EH (cell line): ENCODE data around the gene CHRNA10.

ENCODE experiments used
- DNase-seq: peaks from one replicate; pipeline ENCODE4 v3.0.0-alpha.2; 2015; ENCODE audit warnings: low read depth

The CHRNA10 gene, protein sequence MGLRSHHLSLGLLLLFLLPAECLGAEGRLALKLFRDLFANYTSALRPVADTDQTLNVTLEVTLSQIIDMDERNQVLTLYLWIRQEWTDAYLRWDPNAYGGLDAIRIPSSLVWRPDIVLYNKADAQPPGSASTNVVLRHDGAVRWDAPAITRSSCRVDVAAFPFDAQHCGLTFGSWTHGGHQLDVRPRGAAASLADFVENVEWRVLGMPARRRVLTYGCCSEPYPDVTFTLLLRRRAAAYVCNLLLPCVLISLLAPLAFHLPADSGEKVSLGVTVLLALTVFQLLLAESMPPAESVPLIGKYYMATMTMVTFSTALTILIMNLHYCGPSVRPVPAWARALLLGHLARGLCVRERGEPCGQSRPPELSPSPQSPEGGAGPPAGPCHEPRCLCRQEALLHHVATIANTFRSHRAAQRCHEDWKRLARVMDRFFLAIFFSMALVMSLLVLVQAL

DNA sequence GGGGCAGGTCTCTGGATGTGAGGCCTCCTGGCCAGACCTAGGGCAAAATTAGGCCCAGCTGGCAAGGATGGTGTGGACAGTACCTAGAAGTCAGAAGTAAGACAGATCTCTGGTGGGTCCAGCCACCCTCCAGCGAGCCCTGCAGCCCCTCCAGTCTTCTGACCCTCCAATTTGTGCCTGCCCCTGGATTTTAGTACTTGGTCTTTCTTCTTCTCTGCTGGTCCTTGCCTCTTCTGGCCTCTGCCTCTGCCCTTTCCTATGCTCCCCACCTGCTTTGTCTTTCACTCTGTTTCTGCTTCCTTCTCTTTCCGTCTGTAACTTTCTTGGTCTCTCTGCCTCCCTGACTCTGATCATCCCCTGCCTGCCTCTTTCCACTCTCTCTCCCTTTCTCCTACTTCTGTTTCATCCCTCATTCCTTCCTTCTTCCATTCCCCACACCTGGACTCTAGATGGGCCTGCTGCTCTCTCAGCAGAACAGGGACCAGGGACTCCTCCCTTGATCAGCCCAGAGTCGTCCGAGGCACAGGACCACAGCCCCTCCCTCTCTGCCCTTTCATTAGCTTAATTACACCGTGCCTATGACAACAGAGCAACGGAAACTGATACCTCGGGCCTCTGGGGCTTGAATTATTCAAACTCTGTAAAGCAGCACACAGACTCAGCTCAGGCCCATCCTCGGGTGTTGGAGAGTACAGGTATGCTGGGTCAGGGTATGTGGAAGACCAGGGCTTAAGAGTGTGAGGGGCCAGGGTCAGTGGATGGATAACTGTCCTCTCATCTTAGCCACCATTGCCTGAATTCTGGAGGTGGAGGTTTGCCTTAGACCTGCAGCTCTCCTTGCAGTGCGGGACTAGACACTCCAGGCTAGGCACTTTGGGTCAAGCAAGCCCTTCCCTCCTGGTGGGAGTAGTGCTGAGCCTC, at the start of gene CHRNA10:
Gene CHRNA10, minus strand, starts transcription at position 51 of the 921 bp plus-strand sequence. CDS start 72 bp downstream, outside the sequence.
- DNase-seq: no peak

DNA sequence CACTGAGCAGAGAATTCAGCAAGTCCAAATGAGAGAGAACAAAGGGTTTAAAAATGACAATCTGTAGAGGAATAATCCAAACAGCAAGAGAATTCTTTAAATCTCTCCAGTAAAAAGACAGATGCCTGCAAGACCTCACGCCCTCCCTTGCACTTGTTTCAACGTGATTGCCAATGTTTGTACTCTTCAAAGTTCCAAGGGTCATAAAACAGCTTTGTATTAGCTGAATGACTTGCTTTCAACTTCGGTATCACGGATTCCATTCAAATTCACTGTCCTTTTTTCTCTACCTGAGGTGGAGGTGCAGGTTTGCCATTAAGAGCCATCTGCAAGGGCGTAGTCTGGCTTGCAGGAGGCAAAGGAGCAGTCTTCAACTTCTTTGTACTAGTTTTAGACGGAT, 41.1 kb upstream of the CHRNA10 start:
- DNase-seq: no peak

GRCh38 chr11:3710485-3711259, 39.5 kb upstream of the CHRNA10 start:
- DNase-seq: peak; percentile 64

- peak; percentile 20 for DNase-seq
Observed at GRCh38 chr11:3709977-3710376, 38.8 kb upstream of the CHRNA10 start.

- no peak for DNase-seq
Observed at GRCh38 chr11:3707176-3707575, 36.0 kb upstream of the CHRNA10 start.

DNA sequence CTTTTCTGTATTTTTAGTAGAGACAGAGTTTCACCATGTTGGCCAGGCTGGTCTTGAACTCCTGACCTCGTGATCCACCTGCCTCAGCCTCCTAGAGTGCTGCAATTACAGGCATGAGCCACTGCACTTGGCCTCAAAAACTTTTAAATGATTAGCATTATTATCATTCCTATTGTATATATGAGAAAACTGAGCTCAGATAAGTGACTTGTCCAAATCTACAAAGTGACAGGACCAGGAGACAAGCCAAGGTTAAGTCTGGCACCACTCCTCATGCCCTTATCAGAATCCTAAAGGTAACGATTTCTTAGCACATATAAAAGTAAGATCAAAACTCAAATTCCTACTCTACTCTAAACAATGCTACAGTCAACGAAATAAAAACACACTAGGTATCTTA, 32.2 kb upstream of the CHRNA10 start:
- no peak for DNase-seq

DNA sequence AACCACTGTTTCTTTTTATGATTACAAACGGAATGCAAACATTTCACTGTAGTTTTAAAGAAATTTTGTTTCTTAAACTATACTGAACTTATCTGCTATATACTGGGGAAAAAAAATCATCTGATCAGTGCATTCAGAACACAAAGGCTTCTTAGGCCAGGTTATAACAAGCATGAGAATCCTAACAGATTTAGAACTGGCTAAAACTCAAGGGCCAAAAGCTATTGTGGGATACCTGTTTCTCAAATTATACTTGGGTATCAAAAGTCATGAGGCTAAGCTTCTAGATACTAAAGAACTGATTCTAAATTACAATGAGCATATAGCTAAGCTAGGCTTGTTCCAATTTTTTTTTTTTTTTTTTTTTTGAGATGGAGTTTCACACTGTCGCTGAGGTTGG, 29.7 kb upstream of the CHRNA10 start:
- no peak for DNase-seq

DNA sequence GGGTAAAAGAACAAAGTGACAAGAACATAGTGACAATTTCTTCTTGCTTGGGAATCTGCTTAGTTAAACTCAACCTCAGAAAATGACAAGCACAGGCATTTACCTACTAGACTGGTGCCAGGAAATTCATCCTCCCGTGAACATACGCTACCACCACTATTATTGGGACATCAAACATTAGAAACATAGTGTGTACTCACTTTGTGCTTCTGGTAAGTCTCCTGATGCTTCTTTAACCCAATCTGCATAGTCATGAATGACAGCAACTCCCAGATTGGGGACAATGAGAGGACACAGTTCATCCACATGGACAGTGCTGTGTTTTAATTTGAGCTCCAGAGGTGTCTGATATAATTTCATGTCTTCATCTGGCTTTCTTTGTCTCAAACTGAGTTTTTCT, 29.2 kb upstream of the CHRNA10 start:
- DNase-seq: no peak

GRCh38 chr11:3686751-3687150, 15.6 kb upstream of the CHRNA10 start:
- DNase-seq: peak; percentile 13

DNA sequence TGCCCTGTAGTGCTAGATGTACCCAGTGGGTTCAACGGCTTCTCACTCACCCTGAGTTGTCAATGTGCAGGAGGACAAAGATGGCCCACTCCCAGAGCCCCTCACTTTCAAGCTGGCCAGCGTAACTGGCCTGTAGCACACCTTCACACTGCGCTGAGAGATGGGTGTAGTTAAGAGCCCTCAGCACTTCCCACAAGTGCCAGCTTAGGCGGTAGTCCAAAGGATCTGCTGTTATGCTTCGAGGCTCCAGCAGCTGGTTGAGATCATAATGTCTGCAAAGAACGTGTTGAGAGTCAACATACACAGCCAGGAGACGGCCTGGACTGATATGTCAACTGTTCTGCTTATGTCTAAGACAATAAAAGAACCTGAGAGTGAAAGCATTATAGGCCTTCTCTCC, 14.7 kb upstream of the CHRNA10 start:
- no peak for DNase-seq

GRCh38 chr11:3684819-3685172, 13.6 kb upstream of the CHRNA10 start:
- DNase-seq: no peak

GRCh38 chr11:3684129-3684818, 13.1 kb upstream of the CHRNA10 start:
- peak; percentile 32 for DNase-seq

DNA sequence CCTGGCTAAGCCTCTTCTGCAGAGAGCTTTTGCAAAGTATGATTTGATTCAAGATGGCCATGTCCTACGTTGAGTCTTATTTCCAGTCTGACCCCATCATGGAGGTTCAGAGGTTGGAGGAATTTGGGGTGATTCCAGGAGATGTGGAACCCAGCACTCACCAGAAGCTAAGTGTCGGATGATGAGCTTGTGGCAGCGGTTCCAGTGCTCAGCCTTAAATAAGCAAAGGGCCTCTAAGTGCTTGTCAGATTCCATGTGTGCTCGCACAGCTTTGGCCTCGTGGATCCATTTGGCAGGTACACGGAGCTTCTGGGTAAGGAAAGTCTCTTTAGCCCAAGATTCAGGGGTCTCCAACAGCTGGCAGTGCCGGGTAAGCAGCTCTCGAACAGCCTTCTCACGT, 11.9 kb upstream of the CHRNA10 start:
- DNase-seq: no peak

DNA sequence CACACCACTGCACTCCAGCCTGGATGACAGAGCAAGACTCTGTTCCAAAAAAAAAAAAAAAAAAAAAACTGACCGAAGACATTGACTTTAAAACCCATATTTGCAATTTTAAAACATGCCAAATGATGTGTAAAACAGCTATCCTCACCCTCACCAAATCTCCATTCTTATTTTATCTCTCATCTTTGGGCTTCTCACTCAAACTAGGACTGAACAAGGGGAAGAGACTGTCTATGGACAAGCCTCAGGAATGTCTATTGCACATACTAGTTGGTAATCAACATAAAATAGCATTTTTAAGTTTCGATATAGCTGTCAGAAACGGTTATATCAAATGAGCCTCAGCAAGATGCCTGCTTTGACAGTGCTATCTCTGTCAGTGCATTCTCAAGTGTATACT, 7.9 kb upstream of the CHRNA10 start:
- DNase-seq: no peak

- DNase-seq: peak; percentile 34
Observed at GRCh38 chr11:3675971-3676370, 4.8 kb upstream of the CHRNA10 start.

DNA sequence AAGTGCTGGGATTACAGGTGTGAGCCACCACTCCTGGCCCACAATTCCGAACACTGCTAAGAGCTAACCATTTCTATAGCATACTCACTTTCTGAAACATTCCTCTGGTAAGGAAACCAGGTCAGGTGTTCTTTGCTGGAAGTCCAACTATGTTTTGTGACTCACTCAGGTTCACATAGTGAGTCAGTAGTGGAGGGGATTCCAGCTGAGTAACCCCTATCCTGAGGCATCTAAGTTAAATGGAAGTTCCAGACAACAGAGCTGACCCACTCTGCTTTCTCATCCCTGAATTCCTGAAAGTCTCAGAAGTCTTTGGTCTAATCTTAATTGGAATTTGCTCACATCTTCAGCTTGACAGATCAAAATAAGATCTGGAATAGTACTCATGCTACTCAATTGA, 3.0 kb upstream of the CHRNA10 start:
- DNase-seq: peak; percentile 47

DNA sequence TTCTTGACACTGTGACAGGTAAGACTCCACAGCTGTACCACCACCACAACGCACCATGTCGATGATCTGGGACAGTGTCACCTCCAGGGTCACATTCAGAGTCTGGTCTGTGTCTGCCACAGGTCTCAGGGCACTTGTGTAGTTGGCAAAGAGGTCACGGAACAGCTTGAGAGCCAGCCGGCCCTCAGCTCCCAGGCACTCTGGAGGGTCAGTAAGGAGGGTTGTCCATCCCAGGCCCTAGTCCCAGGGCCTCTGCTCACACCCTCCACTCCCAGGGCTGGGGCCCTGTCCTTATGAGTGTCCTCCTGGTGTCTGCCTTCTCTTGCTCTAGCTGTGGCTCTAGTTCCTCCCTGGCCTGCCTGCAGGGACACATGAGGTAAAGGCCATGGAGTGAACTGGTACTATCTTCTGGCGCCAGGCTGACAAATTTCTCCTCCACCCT, 1.4 kb downstream of the CHRNA10 start:
- no peak for DNase-seq

DNA sequence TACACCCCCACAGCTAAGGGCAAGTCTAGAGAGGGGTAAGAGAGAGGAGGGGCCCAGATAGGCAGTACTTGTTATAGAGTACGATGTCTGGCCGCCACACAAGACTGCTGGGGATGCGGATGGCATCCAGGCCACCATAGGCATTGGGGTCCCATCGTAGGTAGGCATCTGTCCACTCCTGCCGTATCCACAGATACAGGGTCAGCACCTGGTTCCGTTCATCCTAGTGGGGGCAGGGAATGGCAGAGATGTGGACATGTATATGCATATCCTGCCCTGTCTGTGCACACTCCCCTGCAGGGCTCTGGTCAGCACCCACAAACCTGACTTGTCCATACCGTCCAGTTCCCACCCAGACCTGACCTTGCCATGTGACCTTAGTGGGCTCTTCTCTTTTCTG, 2.1 kb downstream of the CHRNA10 start:
- DNase-seq: no peak

- no peak for DNase-seq
Observed at GRCh38 chr11:3667149-3668035, 3.8 kb downstream of the CHRNA10 start.

GRCh38 chr11:3666023-3666530, 5.1 kb downstream of the CHRNA10 start:
- no peak for DNase-seq
